HEK293T (cell line): ENCODE data around the gene MS4A4A.

Experiments
- CTBP1 ChIP-seq: fragments of 450-650 bp; IDR thresholded peaks from 2 replicates; pipeline ENCODE4 v1.6.1; 2016; ENCODE audit warnings: borderline replicate concordance
- ELF4 ChIP-seq: fragments of 450-650 bp; IDR thresholded peaks from 2 replicates; pipeline ENCODE4 v1.6.1; 2017; ENCODE audit warnings: antibody characterized with exemption
- FOXA1 ChIP-seq: fragments of 450-650 bp; IDR thresholded peaks from 2 replicates; pipeline ENCODE4 v1.6.1; 2016; ENCODE audit warnings: mild to moderate bottlenecking
- FOXM1 ChIP-seq: fragments of 450-650 bp; IDR thresholded peaks from 2 replicates; pipeline ENCODE4 v1.6.1; 2017; ENCODE audit warnings: mild to moderate bottlenecking, borderline replicate concordance
- HDGF ChIP-seq: fragments of 450-650 bp; IDR thresholded peaks from 2 replicates; pipeline ENCODE4 v1.6.1; 2017; ENCODE audit warnings: antibody characterized with exemption, borderline replicate concordance
- NFRKB ChIP-seq: fragments of 450-650 bp; IDR thresholded peaks from 2 replicates; pipeline ENCODE4 v1.6.1; 2016; ENCODE audit warnings: mild to moderate bottlenecking, moderate library complexity
- SP1 ChIP-seq: fragments of 450-650 bp; IDR thresholded peaks from 2 replicates; pipeline ENCODE4 v1.6.1; 2017
- ZNF384 ChIP-seq: fragments of 450-650 bp; IDR thresholded peaks from 2 replicates; pipeline ENCODE4 v1.6.1; 2016

GRCh38 chr11:60252213-60253108 is 28.0 kb upstream of the MS4A4A start:
- TF ChIP-seq SP1 = no peak
- no peak for TF ChIP-seq FOXM1
- no peak for TF ChIP-seq CTBP1
- TF ChIP-seq NFRKB = no peak
- TF ChIP-seq ELF4 = no peak
- no peak for TF ChIP-seq ZNF384
- no peak for TF ChIP-seq HDGF
- TF ChIP-seq FOXA1 = no peak
